DND-41 (cell line): ENCODE measurements around the gene MAEL.

Experiments
- ATAC-seq: fragments of 200-7000 bp; cut with Tn5 transposase; 3 replicates; pipeline ENCODE4 v1.9.1; 2021; ENCODE audit warnings: low read depth; ENCODE audit not compliant: insufficient read depth
- DNase-seq: peaks from one replicate; pipeline ENCODE4 v3.0.0-alpha.2; 2020
- H2AFZ ChIP-seq: 2 replicates; pipeline ENCODE4 v1.6.0; 2012; ENCODE audit warnings: low read depth, low read length
- H3K27ac ChIP-seq: 2 replicates; pipeline ENCODE4 v1.5.1; 2012; ENCODE audit warnings: low read length, inconsistent platforms
- H3K27me3 ChIP-seq: fragments of 200-600 bp; sonication (generic); 2 replicates; pipeline ENCODE4 v1.6.0; 2012; ENCODE audit warnings: low read length, mild to moderate bottlenecking, inconsistent platforms; ENCODE audit not compliant: insufficient read depth, poor library complexity
- H3K36me3 ChIP-seq: 2 replicates; pipeline ENCODE4 v1.5.1; 2012; ENCODE audit warnings: low read length, inconsistent platforms; ENCODE audit not compliant: insufficient read depth
- H3K4me1 ChIP-seq: 2 replicates; pipeline ENCODE4 v1.5.1; 2012; ENCODE audit warnings: mild to moderate bottlenecking, low read length; ENCODE audit not compliant: insufficient read depth
- H3K4me2 ChIP-seq: 2 replicates; pipeline ENCODE4 v1.6.0; 2012; ENCODE audit warnings: mild to moderate bottlenecking, moderate library complexity, low read length, inconsistent platforms; ENCODE audit not compliant: insufficient read depth
- H3K4me3 ChIP-seq, 2 experiments: fragments of 200-600 bp in 1 of 2; shearing (Covaris generic) in 1 of 2; 2 replicates each; pipeline ENCODE4 v1.5.1; 2012 to 2016; ENCODE audit warnings: inconsistent platforms in 2 of 2, low read length in 2 of 2, mild to moderate bottlenecking in 2 of 2, low read depth in 1 of 2, moderate library complexity in 1 of 2
- H3K79me2 ChIP-seq: 2 replicates; pipeline ENCODE4 v1.6.0; 2012; ENCODE audit warnings: low read length, inconsistent platforms; ENCODE audit not compliant: insufficient read depth
- H3K9ac ChIP-seq: 2 replicates; pipeline ENCODE4 v1.6.0; 2012; ENCODE audit warnings: low read depth, mild to moderate bottlenecking, inconsistent platforms, low read length, moderate library complexity
- H3K9me3 ChIP-seq: 2 replicates; pipeline ENCODE4 v1.5.1; 2012; ENCODE audit warnings: low read length, moderate library complexity, mild to moderate bottlenecking, inconsistent platforms; ENCODE audit not compliant: insufficient read depth, severe bottlenecking
- H4K20me1 ChIP-seq: 2 replicates; pipeline ENCODE4 v1.6.0; 2012; ENCODE audit warnings: low read length; ENCODE audit not compliant: insufficient read depth
- EZH2 ChIP-seq: IDR thresholded peaks from 3 replicates; pipeline ENCODE4 v1.6.1; 2012; ENCODE audit warnings: borderline replicate concordance, low read depth, mild to moderate bottlenecking, moderate library complexity, low read length, inconsistent platforms; ENCODE audit not compliant: severe bottlenecking
- TF ChIP-seq, protein P1 (sequence below): IDR thresholded peaks from 2 replicates; pipeline ENCODE4 v1.5.1; 2012; ENCODE audit warnings: borderline replicate concordance, low read length, moderate library complexity, mild to moderate bottlenecking; ENCODE audit not compliant: poor library complexity, severe bottlenecking; ENCODE audit errors: extremely low read depth

MAEL gene

DNA sequence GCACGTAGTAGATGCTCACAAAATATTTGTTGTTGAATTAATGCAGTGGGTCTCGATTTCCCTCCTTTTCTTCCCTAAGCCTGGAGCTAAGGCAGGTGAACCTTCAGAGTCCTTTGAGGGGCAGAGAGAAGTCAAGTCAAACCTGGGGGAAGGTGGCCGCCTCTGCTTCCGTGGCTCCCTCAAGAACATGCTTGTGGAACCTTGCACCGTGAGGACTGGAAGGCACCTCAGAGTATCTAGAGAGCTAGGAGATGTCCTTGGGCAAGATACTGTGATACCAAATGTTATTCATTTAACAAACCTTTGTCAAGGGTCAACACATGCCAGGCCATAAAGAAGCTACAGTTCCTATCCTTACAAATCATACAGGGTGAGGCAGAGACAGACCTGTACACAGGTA, 62.8 kb downstream of the MAEL start:
- Histone ChIP-seq H3K36me3 (no peaks in the 10 kb centered on the region), H3K9me3 (no peaks in the 10 kb centered on the region), H3K9ac (no peak overlapping the region), H3K27me3 (no peaks in the 10 kb centered on the region), H3K4me3 (no peak overlapping the region), H2AFZ (no peak overlapping the region), H4K20me1 (no peaks in the 10 kb centered on the region), H3K4me2 (no peak overlapping the region), H3K4me1 (no peaks in the 10 kb centered on the region), H3K79me2 (no peaks in the 10 kb centered on the region), H3K27ac (no peak overlapping the region)
- ATAC-seq, result no peak
- no peak for DNase-seq
- TF ChIP-seq, protein P1, sequence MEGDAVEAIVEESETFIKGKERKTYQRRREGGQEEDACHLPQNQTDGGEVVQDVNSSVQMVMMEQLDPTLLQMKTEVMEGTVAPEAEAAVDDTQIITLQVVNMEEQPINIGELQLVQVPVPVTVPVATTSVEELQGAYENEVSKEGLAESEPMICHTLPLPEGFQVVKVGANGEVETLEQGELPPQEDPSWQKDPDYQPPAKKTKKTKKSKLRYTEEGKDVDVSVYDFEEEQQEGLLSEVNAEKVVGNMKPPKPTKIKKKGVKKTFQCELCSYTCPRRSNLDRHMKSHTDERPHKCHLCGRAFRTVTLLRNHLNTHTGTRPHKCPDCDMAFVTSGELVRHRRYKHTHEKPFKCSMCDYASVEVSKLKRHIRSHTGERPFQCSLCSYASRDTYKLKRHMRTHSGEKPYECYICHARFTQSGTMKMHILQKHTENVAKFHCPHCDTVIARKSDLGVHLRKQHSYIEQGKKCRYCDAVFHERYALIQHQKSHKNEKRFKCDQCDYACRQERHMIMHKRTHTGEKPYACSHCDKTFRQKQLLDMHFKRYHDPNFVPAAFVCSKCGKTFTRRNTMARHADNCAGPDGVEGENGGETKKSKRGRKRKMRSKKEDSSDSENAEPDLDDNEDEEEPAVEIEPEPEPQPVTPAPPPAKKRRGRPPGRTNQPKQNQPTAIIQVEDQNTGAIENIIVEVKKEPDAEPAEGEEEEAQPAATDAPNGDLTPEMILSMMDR, result no peak
- no peak for TF ChIP-seq EZH2

DNA sequence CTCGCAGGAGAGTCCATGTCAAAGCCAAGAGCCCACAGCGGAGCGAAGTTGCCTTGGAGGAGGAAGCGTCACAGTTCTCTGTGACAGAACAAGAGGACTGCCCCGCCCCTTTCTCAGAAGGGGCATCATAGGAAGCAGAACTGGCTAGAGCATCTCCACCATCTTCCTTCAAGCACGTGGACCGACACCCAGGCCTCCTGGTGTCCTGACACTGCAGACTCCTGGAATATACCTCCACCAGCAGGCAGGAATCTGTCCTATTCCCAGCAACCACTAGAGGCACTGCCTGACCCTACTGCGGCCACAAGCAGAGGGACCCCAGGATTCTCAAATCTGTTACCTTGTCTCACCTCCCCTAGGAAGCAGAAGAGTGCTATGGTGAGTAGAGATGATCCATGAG, 63.3 kb downstream of the MAEL start:
- no peak overlapping the region for H3K9ac ChIP-seq
- DNase-seq (no peak), ATAC-seq (peak; percentile 32; the same call in 1 of the 3 replicates)
- no peaks in the 10 kb centered on the region for H3K36me3 ChIP-seq
- H2AFZ ChIP-seq, result no peak overlapping the region
- H4K20me1 ChIP-seq, result no peaks in the 10 kb centered on the region
- no peak overlapping the region for H3K27ac ChIP-seq
- no peaks in the 10 kb centered on the region for H3K9me3 ChIP-seq
- no peaks in the 10 kb centered on the region for H3K79me2 ChIP-seq
- H3K4me3 ChIP-seq, result no peak overlapping the region
- H3K4me2 ChIP-seq, result no peak overlapping the region
- no peaks in the 10 kb centered on the region for H3K4me1 ChIP-seq
- TF ChIP-seq, protein P1, result peak; percentile 58
- TF ChIP-seq EZH2, result no peak
- no peaks in the 10 kb centered on the region for H3K27me3 ChIP-seq

DNA sequence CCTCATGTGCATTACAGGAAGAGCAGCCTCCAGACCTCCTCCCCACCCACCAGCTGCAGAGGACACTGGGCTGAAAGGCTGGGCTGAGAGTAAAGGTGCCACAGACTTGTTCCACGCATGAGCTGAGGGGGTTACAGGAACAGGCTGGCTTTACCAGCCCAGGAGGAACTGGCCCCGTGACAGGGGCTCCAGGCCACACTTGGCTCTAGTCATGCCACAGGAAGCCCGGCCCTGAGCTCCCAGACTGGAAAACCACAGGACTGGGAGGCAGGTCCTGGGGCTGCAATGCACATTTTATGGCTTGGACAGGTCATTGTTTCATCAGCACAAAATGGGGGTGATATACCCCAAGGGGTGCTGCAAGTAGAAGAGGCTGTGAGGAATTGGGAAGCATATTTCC, 65.5 kb downstream of the MAEL start:
- peaks cover 11% of the 10 kb centered on the region for H3K4me1 ChIP-seq
- no peak overlapping the region for H3K9ac ChIP-seq
- H4K20me1 ChIP-seq, result no peaks in the 10 kb centered on the region
- no peak for DNase-seq
- no peaks in the 10 kb centered on the region for H3K27me3 ChIP-seq
- no peaks in the 10 kb centered on the region for H3K9me3 ChIP-seq
- ATAC-seq, result no peak
- H3K27ac ChIP-seq, result no peak overlapping the region
- no peak overlapping the region for H3K4me3 ChIP-seq
- TF ChIP-seq EZH2, result no peak
- TF ChIP-seq, protein P1, result no peak
- H2AFZ ChIP-seq, result no peak overlapping the region
- H3K79me2 ChIP-seq, result no peaks in the 10 kb centered on the region
- H3K36me3 ChIP-seq, result no peaks in the 10 kb centered on the region
- H3K4me2 ChIP-seq, result no peak overlapping the region

DNA sequence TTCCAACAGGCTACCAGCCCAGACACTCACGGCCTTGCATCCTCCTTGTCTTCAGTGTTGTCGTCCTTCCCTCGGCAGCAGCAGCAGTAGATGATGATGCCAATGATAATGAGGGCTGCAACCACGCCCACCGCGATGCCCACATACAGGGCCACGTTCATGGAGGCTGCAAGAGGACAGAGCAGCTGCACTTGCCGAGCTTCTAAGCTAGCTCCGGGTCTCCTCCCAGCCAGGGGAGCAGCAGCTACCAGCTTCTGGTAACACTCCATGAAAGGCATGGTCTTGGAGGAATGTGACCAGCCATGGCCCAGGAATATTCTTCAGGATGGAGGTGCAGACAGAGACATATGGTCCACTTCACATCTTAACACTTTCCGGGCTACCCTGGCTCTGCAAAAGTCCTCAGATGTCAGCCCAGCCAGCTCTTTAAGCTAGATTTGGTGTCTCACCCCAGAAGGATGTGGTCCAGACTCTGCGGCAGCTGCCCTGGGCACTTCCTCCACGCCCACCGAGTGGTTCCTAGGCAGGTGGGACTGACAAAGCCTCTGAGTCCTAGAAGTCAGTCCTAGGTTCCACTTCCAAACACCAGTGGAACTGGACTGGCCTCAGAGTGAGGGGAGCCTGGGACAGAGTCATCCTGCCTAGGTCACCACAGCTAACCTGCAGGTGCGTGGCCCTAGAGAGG, 66.0 kb downstream of the MAEL start:
- H3K79me2 ChIP-seq, result no peaks in the 10 kb centered on the region
- H3K27ac ChIP-seq, result no peak overlapping the region
- H3K4me2 ChIP-seq, result no peak overlapping the region
- H3K36me3 ChIP-seq, result no peaks in the 10 kb centered on the region
- ATAC-seq (no peak), DNase-seq (no peak)
- no peak overlapping the region for H3K9ac ChIP-seq
- TF ChIP-seq EZH2, result no peak
- TF ChIP-seq, protein P1, result no peak
- no peak overlapping the region for H3K4me3 ChIP-seq
- peaks cover 12% of the 10 kb centered on the region for H3K4me1 ChIP-seq
- no peaks in the 10 kb centered on the region for H3K27me3 ChIP-seq
- H4K20me1 ChIP-seq, result no peaks in the 10 kb centered on the region
- no peaks in the 10 kb centered on the region for H3K9me3 ChIP-seq
- no peak overlapping the region for H2AFZ ChIP-seq
